SK-N-SH treated with all-trans-retinoic acid at 6 μM for 48 hours (cell line): ENCODE data around the gene TTC7B.

ENCODE experiments used
- ATAC-seq: fragments of 200-7000 bp; cut with Tn5 transposase; 3 replicates; pipeline ENCODE4 v1.9.1; 2020; ENCODE audit warnings: mild to moderate bottlenecking, moderate library complexity
- ARNTL ChIP-seq: fragments of 450-650 bp; formaldehyde crosslinking; IDR thresholded peaks from 2 replicates; pipeline ENCODE4 v1.5.0; 2020; ENCODE audit warnings: low read depth, mild to moderate bottlenecking, moderate library complexity, borderline replicate concordance
- BACH2 ChIP-seq: fragments of 250-450 bp; sonication (Bioruptor Pico); IDR thresholded peaks from 2 replicates; pipeline ENCODE4 v1.9.0; 2021; ENCODE audit warnings: mild to moderate bottlenecking, borderline replicate concordance
- CSDC2 ChIP-seq: fragments of 250-450 bp; sonication (Bioruptor Pico); IDR thresholded peaks from 2 replicates; pipeline ENCODE4 v1.5.0; 2020; ENCODE audit warnings: mild to moderate bottlenecking, moderate library complexity
- CSRNP3 ChIP-seq: fragments of 250-450 bp; sonication (Bioruptor Pico); IDR thresholded peaks from 2 replicates; pipeline ENCODE4 v1.5.1; 2021; ENCODE audit warnings: mild to moderate bottlenecking, moderate library complexity
- ESRRG ChIP-seq: fragments of 250-450 bp; sonication (Bioruptor Pico); IDR thresholded peaks from 2 replicates; pipeline ENCODE4 v1.6.1; 2021; ENCODE audit warnings: mild to moderate bottlenecking
- GLIS3 ChIP-seq: fragments of 250-450 bp; sonication (Bioruptor Pico); IDR thresholded peaks from 2 replicates; pipeline ENCODE4 v1.5.0; 2020; ENCODE audit warnings: mild to moderate bottlenecking, moderate library complexity
- ISL1 ChIP-seq: fragments of 250-450 bp; sonication (Bioruptor Pico); IDR thresholded peaks from 2 replicates; pipeline ENCODE4 v2.1.2; 2022; ENCODE audit warnings: mild to moderate bottlenecking, moderate library complexity
- OSR1 ChIP-seq: fragments of 250-450 bp; sonication (Bioruptor Pico); IDR thresholded peaks from 2 replicates; pipeline ENCODE4 v1.8.0; 2022; ENCODE audit warnings: moderate library complexity, mild to moderate bottlenecking, inconsistent platforms
- PATZ1 ChIP-seq: fragments of 250-450 bp; sonication (Bioruptor Pico); IDR thresholded peaks from 2 replicates; pipeline ENCODE4 v1.8.0; 2020; ENCODE audit warnings: mild to moderate bottlenecking, moderate library complexity, borderline replicate concordance
- RARB ChIP-seq: fragments of 250-450 bp; sonication (Bioruptor Pico); IDR thresholded peaks from 2 replicates; pipeline ENCODE4 v1.8.0; 2021; ENCODE audit warnings: mild to moderate bottlenecking, moderate library complexity
- SNAI2 ChIP-seq: fragments of 250-450 bp; sonication (Bioruptor Pico); IDR thresholded peaks from 2 replicates; pipeline ENCODE4 v1.5.0; 2020; ENCODE audit warnings: mild to moderate bottlenecking, moderate library complexity
- TCF4 ChIP-seq: fragments of 250-450 bp; sonication (Bioruptor Pico); IDR thresholded peaks from 2 replicates; pipeline ENCODE4 v1.8.0; 2021; ENCODE audit warnings: mild to moderate bottlenecking, moderate library complexity, borderline replicate concordance
- TOX ChIP-seq: fragments of 250-450 bp; sonication (Bioruptor Pico); IDR thresholded peaks from 2 replicates; pipeline ENCODE4 v1.8.0; 2021; ENCODE audit warnings: mild to moderate bottlenecking, moderate library complexity, borderline replicate concordance
- ZC3H10 ChIP-seq: fragments of 250-450 bp; sonication (Bioruptor Pico); IDR thresholded peaks from 2 replicates; pipeline ENCODE4 v1.5.1; 2021; ENCODE audit warnings: mild to moderate bottlenecking, moderate library complexity
- ZFP3 ChIP-seq: fragments of 250-450 bp; sonication (Bioruptor Pico); IDR thresholded peaks from 2 replicates; pipeline ENCODE4 v1.5.0; 2020; ENCODE audit warnings: mild to moderate bottlenecking, moderate library complexity
- ZFP30 ChIP-seq: fragments of 450-650 bp; formaldehyde crosslinking; IDR thresholded peaks from 2 replicates; pipeline ENCODE4 v1.5.0; 2022; ENCODE audit warnings: mild to moderate bottlenecking, moderate library complexity
- ZNF70 ChIP-seq: fragments of 450-650 bp; formaldehyde crosslinking; IDR thresholded peaks from 2 replicates; pipeline ENCODE4 v1.5.0; 2020; ENCODE audit warnings: mild to moderate bottlenecking, moderate library complexity
- ZNF8 ChIP-seq: fragments of 450-650 bp; formaldehyde crosslinking; IDR thresholded peaks from 2 replicates; pipeline ENCODE4 v1.5.0; 2020; ENCODE audit warnings: mild to moderate bottlenecking, moderate library complexity
- TF ChIP-seq, protein P1 (sequence below): fragments of 250-450 bp; sonication (Bioruptor Pico); IDR thresholded peaks from 2 replicates; pipeline ENCODE4 v1.8.0; 2021; ENCODE audit warnings: low read depth, mild to moderate bottlenecking, moderate library complexity, borderline replicate concordance
- TF ChIP-seq, protein P2 (sequence below): fragments of 250-450 bp; sonication (Bioruptor Pico); IDR thresholded peaks from 2 replicates; pipeline ENCODE4 v1.5.1; 2020; ENCODE audit warnings: low read depth, mild to moderate bottlenecking, moderate library complexity

Gene TTC7B

GRCh38 chr14:90630171-90630806, 185.9 kb downstream of the TTC7B start:
- TF ChIP-seq CSDC2 (CRISPR knock-in tag): no peak
- no peak for TF ChIP-seq ARNTL (CRISPR knock-in tag)
- no peak for TF ChIP-seq CSRNP3
- TF ChIP-seq SNAI2: no peak
- TF ChIP-seq BACH2 (CRISPR knock-in tag): no peak
- no peak for TF ChIP-seq OSR1 (CRISPR knock-in tag)
- TF ChIP-seq, protein P1, sequence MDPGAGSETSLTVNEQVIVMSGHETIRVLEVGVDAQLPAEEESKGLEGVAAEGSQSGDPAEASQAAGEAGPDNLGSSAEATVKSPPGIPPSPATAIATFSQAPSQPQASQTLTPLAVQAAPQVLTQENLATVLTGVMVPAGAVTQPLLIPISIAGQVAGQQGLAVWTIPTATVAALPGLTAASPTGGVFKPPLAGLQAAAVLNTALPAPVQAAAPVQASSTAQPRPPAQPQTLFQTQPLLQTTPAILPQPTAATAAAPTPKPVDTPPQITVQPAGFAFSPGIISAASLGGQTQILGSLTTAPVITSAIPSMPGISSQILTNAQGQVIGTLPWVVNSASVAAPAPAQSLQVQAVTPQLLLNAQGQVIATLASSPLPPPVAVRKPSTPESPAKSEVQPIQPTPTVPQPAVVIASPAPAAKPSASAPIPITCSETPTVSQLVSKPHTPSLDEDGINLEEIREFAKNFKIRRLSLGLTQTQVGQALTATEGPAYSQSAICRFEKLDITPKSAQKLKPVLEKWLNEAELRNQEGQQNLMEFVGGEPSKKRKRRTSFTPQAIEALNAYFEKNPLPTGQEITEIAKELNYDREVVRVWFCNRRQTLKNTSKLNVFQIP (CRISPR knock-in tag): no peak
- no peak for TF ChIP-seq ZNF8 (CRISPR knock-in tag)
- TF ChIP-seq ZNF70 (CRISPR knock-in tag): no peak
- ATAC-seq: no peak

DNA sequence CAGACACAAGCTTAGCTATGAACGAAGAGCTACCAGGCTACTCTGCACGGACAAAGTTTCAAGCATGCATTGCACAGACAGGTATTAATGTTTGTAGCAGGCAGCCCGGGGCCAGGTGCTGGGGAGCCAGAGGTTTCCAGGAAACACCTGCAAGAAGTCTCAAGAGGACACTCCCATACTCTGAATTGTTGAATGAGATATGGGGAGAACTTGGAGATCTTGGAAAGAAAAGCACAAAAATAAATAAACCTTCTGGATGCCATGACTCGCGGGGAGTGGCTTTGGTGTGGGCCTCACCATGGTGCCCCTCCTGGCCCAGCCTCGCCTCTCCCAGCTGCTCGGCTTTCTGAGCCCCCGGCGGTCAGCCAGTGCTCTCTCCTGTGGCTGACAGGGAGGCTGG, 186.8 kb downstream of the TTC7B start:
- no peak for TF ChIP-seq ZC3H10 (CRISPR knock-in tag)
- TF ChIP-seq BACH2 (CRISPR knock-in tag): no peak
- TF ChIP-seq SNAI2: no peak
- TF ChIP-seq ZFP30 (CRISPR knock-in tag): no peak
- no peak for TF ChIP-seq ZFP3 (CRISPR knock-in tag)
- no peak for TF ChIP-seq PATZ1 (CRISPR knock-in tag)
- TF ChIP-seq TCF4 (CRISPR knock-in tag): no peak
- no peak for TF ChIP-seq TOX
- TF ChIP-seq ISL1: no peak
- TF ChIP-seq RARB (CRISPR knock-in tag): no peak
- TF ChIP-seq GLIS3 (CRISPR knock-in tag): no peak
- no peak for TF ChIP-seq ZNF8 (CRISPR knock-in tag)
- TF ChIP-seq ESRRG: no peak
- no peak for TF ChIP-seq OSR1 (CRISPR knock-in tag)
- TF ChIP-seq, protein P1 (CRISPR knock-in tag): no peak
- no peak for TF ChIP-seq CSRNP3
- TF ChIP-seq, protein P2, sequence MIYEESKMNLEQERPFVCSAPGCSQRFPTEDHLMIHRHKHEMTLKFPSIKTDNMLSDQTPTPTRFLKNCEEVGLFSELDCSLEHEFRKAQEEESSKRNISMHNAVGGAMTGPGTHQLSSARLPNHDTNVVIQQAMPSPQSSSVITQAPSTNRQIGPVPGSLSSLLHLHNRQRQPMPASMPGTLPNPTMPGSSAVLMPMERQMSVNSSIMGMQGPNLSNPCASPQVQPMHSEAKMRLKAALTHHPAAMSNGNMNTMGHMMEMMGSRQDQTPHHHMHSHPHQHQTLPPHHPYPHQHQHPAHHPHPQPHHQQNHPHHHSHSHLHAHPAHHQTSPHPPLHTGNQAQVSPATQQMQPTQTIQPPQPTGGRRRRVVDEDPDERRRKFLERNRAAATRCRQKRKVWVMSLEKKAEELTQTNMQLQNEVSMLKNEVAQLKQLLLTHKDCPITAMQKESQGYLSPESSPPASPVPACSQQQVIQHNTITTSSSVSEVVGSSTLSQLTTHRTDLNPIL (CRISPR knock-in tag): no peak
- ATAC-seq: no peak

DNA sequence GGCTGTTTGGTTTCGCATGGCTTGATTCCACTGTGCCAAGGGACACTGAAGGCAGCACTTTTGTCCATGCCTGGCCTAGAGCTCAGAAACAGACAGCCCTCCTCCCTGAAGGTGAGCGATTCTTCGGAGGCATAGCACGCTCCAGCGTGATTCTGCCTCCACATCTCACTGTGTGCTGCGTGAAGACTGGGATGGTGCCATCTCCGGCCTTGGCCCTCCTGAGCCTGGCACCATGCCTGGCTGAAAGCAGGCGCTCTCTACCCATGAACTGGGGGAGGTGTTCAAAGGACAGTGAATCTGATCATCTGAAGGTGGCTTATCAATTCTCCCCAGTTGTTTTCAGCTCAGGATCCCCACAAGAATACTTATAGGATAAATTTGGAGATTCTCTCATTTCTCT, 187.4 kb downstream of the TTC7B start:
- TF ChIP-seq TCF4 (CRISPR knock-in tag) (no peak), ZFP30 (CRISPR knock-in tag) (no peak), ARNTL (CRISPR knock-in tag) (no peak)
- TF ChIP-seq, all 23 proteins: peak for 0
- no peak for ATAC-seq
